K562 (cell line): ENCODE results near the gene SLC12A9. TPM values are rescaled to one million over a fixed set of nuclear protein-coding genes. Genes with fewer than 3 reads are reported as not detected.

Experiments
- ARID2 ChIP-seq: fragments of 450-650 bp; IDR thresholded peaks from 2 replicates; pipeline ENCODE4 v1.6.1; 2017; ENCODE audit warnings: antibody characterized with exemption, mild to moderate bottlenecking
- DDX20 ChIP-seq: fragments of 450-650 bp; IDR thresholded peaks from 2 replicates; pipeline ENCODE4 v1.6.1; 2016; ENCODE audit warnings: missing genetic modification characterization, low read depth, mild to moderate bottlenecking, missing compliant biosample characterization, moderate library complexity
- MBD2 ChIP-seq: sonication (generic); IDR thresholded peaks from 2 replicates; pipeline ENCODE4 v1.6.1; 2016; ENCODE audit warnings: low read depth, borderline replicate concordance
- PHB ChIP-seq: fragments of 250-450 bp; sonication (Bioruptor Pico); IDR thresholded peaks from 2 replicates; pipeline ENCODE4 v1.5.0; 2021
- RERE ChIP-seq: sonication (generic); formaldehyde crosslinking; IDR thresholded peaks from 2 replicates; pipeline ENCODE4 v1.8.0; 2023; ENCODE audit warnings: missing genetic modification reagents, mild to moderate bottlenecking, borderline replicate concordance
- SMAD3 ChIP-seq: fragments of 450-650 bp; formaldehyde crosslinking; conservative IDR thresholded peaks from 2 replicates; pipeline ENCODE4 v1.4.0; 2020; ENCODE audit warnings: mild to moderate bottlenecking
- SMARCC2 ChIP-seq: fragments of 450-650 bp; IDR thresholded peaks from 2 replicates; pipeline ENCODE4 v1.6.1; 2017; ENCODE audit warnings: antibody characterized with exemption, moderate library complexity, mild to moderate bottlenecking, low read depth
- SRSF3 ChIP-seq: fragments of 200-400 bp; formaldehyde crosslinking; IDR thresholded peaks from 2 replicates; pipeline ENCODE4 v1.6.1; 2016; ENCODE audit warnings: mild to moderate bottlenecking, low read length, moderate library complexity; ENCODE audit not compliant: insufficient read depth
- ZEB2 ChIP-seq: fragments of 450-650 bp; IDR thresholded peaks from 2 replicates; pipeline ENCODE4 v1.6.1; 2016
- ZNF124 ChIP-seq: sonication (generic); formaldehyde crosslinking; IDR thresholded peaks from 2 replicates; pipeline ENCODE4 v1.8.1; 2022; ENCODE audit warnings: missing genetic modification reagents
- ZNF699 ChIP-seq: fragments of 250-450 bp; sonication (Bioruptor Pico); IDR thresholded peaks from 2 replicates; pipeline ENCODE4 v1.8.0; 2021; ENCODE audit warnings: mild to moderate bottlenecking, moderate library complexity; ENCODE audit not compliant: insufficient replicate concordance
- polyA plus RNA-seq, 8 experiments: library from polyadenylated mRNA; depleted of rRNA in 4 of 8; stranded (reverse) in 5 of 8; unstranded in 3 of 8; fragments of >200 nt; fragmentation: Nextera tagmentation in 2 of 8; fragmentation: Illumina TruSeq in 1 of 8; extraction: Ambion mirVana in 2 of 8; extraction: Trizol in 1 of 8; gene quantifications; 2 replicates each; pipeline versions ENCODE4 v1.2.1 to v1.2.3, GENCODE V29; 2011 to 2014; ENCODE audit warnings: inconsistent platforms in 1 of 8, missing spikeins in 1 of 8
- total RNA-seq, 7 experiments: library from RNA; depleted of rRNA in 6 of 7; stranded (reverse); fragments of >200 nt in 6 of 7; fragmentation: Illumina TruSeq in 2 of 7; extraction: Trizol in 2 of 7; gene quantifications; 2 replicates each; pipeline versions ENCODE4 v1.2.1 to v1.2.3, GENCODE V29; 2011 to 2021; ENCODE audit warnings: low replicate concordance in 1 of 7

The SLC12A9 gene
- total and polyA plus RNA-seq, 9 of the 15 experiments (the other 6 are each of a cell fraction or from before 2014, with no cell fraction given) = 0.06 to 20.2 (median 10.7) TPM

- TF ChIP-seq RERE (CRISPR knock-in tag) (no peak), SMAD3 (CRISPR knock-in tag) (no peak), MBD2 (no peak), ZNF699 (CRISPR knock-in tag) (no peak), ZEB2 (no peak), DDX20 (tag) (no peak), ARID2 (no peak), PHB (no peak), SRSF3 (no peak), SMARCC2 (no peak), ZNF124 (CRISPR knock-in tag) (no peak)
These were observed 15.8 kb upstream of the SLC12A9 start (continued) for GRCh38 chr7:100836812-100837098.
